ENCODE results near the gene TBC1D10A.

The TBC1D10A gene

DNA sequence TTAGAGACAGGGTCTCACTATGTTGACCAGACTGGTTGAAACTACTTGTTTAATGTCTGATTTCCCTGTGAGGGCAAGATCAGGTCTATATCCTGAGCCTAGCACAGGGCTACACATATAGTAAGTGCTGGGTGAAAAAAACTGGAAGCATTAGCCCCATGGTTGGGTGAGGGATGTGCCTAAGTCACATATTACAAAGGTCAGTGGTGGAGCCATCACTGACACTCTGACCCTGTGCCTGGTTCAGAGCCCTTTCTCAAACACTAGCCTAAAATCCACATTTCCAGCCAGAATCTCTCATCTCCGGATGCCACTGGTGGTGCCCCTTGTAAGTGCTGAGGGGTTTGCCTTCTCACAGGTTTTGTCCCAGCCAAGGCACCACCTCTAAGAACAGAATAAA lies 9.0 kb downstream of the TBC1D10A start:
- TF ChIP-seq POLR2A (IDR thresholded peaks at IDR 0.05; ENCODE audit: extremely low read depth, insufficient read length) = no peak
- DNase-seq (ENCODE audit: low read depth) = no peak
- H3K4me3 ChIP-seq (ENCODE audit: low read depth, low read length) = no peak overlapping the region

GRCh38 chr22:30315962-30316576 lies 10.7 kb downstream of the TBC1D10A start:
- no peak overlapping the region for H3K4me3 ChIP-seq (ENCODE audit: low read depth, low read length)
- no peak for DNase-seq (ENCODE audit: low read depth)
- no peak for TF ChIP-seq MAX (IDR thresholded peaks at IDR 0.05; ENCODE audit: low read depth, low read length)
- no peak for TF ChIP-seq CTCF (IDR thresholded peaks at IDR 0.05; ENCODE audit: low read depth, low read length)
- TF ChIP-seq POLR2A (IDR thresholded peaks at IDR 0.05; ENCODE audit: extremely low read depth, insufficient read length) = no peak
- no peak for TF ChIP-seq MYC (IDR thresholded peaks at IDR 0.05; ENCODE audit: low read depth, low read length)

DNA sequence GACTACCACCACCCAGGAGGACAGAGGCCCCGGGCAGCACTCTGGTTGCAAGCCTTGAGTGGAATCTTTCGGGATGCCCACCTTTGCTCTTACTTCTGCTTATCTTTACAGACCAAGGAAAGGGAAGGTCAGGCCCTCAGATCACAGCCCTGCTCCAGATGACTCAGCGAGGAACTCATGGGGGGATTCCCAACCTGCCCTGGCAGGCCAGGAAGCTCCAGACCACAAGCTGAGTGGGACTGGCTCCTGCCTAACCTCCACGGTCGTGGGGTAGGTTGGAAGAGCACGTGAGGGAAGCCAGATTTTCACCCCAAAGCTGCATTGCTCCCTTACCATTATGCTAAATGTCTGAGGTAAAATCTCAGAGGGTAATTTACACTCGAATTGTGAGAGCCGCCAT lies 11.8 kb downstream of the TBC1D10A start:
- no peak overlapping the region for H3K4me3 ChIP-seq (ENCODE audit: low read depth, low read length)
- TF ChIP-seq CTCF (IDR thresholded peaks at IDR 0.05; ENCODE audit: low read depth, low read length) (no peak), MAX (IDR thresholded peaks at IDR 0.05; ENCODE audit: low read depth, low read length) (no peak), MYC (IDR thresholded peaks at IDR 0.05; ENCODE audit: low read depth, low read length) (no peak), POLR2A (IDR thresholded peaks at IDR 0.05; ENCODE audit: extremely low read depth, insufficient read length) (no peak)
- DNase-seq (ENCODE audit: low read depth) = no peak

- no peak for TF ChIP-seq CTCF (IDR thresholded peaks at IDR 0.05; ENCODE audit: low read depth, low read length)
- no peak for TF ChIP-seq MAX (IDR thresholded peaks at IDR 0.05; ENCODE audit: low read depth, low read length)
- TF ChIP-seq MYC (IDR thresholded peaks at IDR 0.05; ENCODE audit: low read depth, low read length) = no peak
- TF ChIP-seq POLR2A (IDR thresholded peaks at IDR 0.05; ENCODE audit: extremely low read depth, insufficient read length) = no peak
- H3K4me3 ChIP-seq (ENCODE audit: low read depth, low read length) = no peak overlapping the region
- DNase-seq (ENCODE audit: low read depth) = no peak
These were observed 13.0 kb downstream of the TBC1D10A start for GRCh38 chr22:30313527-30314363.

DNA sequence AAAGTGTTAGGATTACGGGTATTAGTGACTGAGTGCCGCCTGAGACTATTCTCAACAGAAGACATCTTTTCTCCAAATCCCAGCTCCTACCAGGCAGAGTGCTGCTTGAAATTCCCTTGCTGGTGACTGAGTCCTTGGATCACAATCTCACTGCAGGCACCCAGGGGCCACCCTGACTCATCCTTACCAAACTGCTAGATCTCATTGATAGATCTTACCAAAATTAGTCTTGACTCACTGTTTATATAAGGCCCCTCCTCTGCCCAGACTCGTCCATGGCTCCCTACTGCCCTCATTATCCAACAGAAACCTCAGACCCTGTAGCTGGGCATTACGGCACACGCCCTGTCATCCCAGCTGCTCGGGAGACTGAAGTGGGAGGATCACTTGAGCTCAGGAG lies 14.7 kb downstream of the TBC1D10A start:
- no peak for TF ChIP-seq CTCF (IDR thresholded peaks at IDR 0.05; ENCODE audit: low read depth, low read length)
- no peak for TF ChIP-seq POLR2A (IDR thresholded peaks at IDR 0.05; ENCODE audit: extremely low read depth, insufficient read length)
- no peak for TF ChIP-seq MAX (IDR thresholded peaks at IDR 0.05; ENCODE audit: low read depth, low read length)
- TF ChIP-seq MYC (IDR thresholded peaks at IDR 0.05; ENCODE audit: low read depth, low read length) = no peak
- DNase-seq (ENCODE audit: low read depth) = no peak
- H3K4me3 ChIP-seq (ENCODE audit: low read depth, low read length) = no peak overlapping the region
